Endothelial cell of umbilical vein (primary cell): ENCODE measurements around the gene LKAAEAR1. TPM values are rescaled to one million over a fixed set of nuclear protein-coding genes. Genes with fewer than 3 reads are reported as not detected.

Experiments used
- BruUV-seq: library from RNA; stranded (reverse); fragments of 400-500 nt; replicated peaks from 2 replicates; lab custom pipeline; 2021; lab: Mats Ljungman, UMichigan
- CTCF ChIA-PET: fragments of 300-600, 350-600 bp; sonication (Branson Sonifier 250); formaldehyde crosslinking; loops from one replicate; lab custom pipeline; 2021; ENCODE audit warnings: antibody characterized with exemption, inconsistent platforms; lab: Charles Lee
- POLR2A ChIA-PET: fragments of 300-600, 350-600 bp; sonication (Branson Sonifier 250); formaldehyde crosslinking; loops from one replicate; lab custom pipeline; 2021; ENCODE audit warnings: antibody characterized with exemption, inconsistent platforms; lab: Charles Lee
- DNase-seq: peaks from one replicate; pipeline ENCODE4 v3.0.0-alpha.2; 2011; ENCODE audit warnings: low read depth, low spot score
- FAIRE-seq: peaks from 2 replicates; lab custom pipeline; 2011; peaks lifted over from hg19 to GRCh38; lab: Jason Lieb, UNC
- H2AFZ ChIP-seq: 2 replicates; pipeline ENCODE4 v1.6.0; 2012; ENCODE audit warnings: low read depth, low read length, control low read depth, inconsistent platforms
- H3K27ac ChIP-seq: 2 replicates; pipeline ENCODE4 v1.5.1; 2011; ENCODE audit warnings: low read depth, mild to moderate bottlenecking, control low read depth, low read length, moderate library complexity; ENCODE audit not compliant: insufficient read depth
- H3K27me3 ChIP-seq, 2 experiments: 2 replicates each; pipeline versions ENCODE4 v1.6.0 to v1.6.1; 2011; ENCODE audit warnings: low read length in 2 of 2, mixed read lengths in 1 of 2; ENCODE audit not compliant: control insufficient read depth in 2 of 2, insufficient read depth in 2 of 2
- H3K36me3 ChIP-seq, 2 experiments: 2 replicates in 1 of 2; 3 replicates in 1 of 2; pipeline ENCODE4 v1.5.1; 2011; ENCODE audit warnings: low read length in 2 of 2, mild to moderate bottlenecking in 1 of 2, moderate library complexity in 1 of 2; ENCODE audit not compliant: control insufficient read depth in 2 of 2, insufficient read depth in 2 of 2; ENCODE audit errors: extremely low read depth in 1 of 2
- H3K4me1 ChIP-seq: 3 replicates; pipeline ENCODE4 v1.5.1; 2011; ENCODE audit warnings: mild to moderate bottlenecking, low read length; ENCODE audit not compliant: control insufficient read depth, insufficient read depth; ENCODE audit errors: extremely low read depth
- H3K4me2 ChIP-seq: 2 replicates; pipeline ENCODE4 v1.6.1; 2011; ENCODE audit warnings: low read length, control low read depth, mixed read lengths; ENCODE audit not compliant: insufficient read depth
- H3K4me3 ChIP-seq, 3 experiments: fragments of 200-600 bp in 1 of 3; sonication (generic), shearing (Covaris generic) in 1 of 3; replicated peaks in 1 of 3; 2 replicates each; pipeline ENCODE4 v1.5.1; 2011 to 2016; ENCODE audit warnings: control low read depth in 3 of 3, low read length in 3 of 3, mild to moderate bottlenecking in 2 of 3, inconsistent platforms in 1 of 3, low read depth in 1 of 3, moderate library complexity in 1 of 3; ENCODE audit not compliant: insufficient read depth in 1 of 3
- H3K79me2 ChIP-seq: 2 replicates; pipeline ENCODE4 v1.6.0; 2012; ENCODE audit warnings: low read length, inconsistent platforms; ENCODE audit not compliant: control insufficient read depth, insufficient read depth
- H3K9ac ChIP-seq: replicated peaks from 2 replicates; pipeline ENCODE3; 2011; ENCODE audit warnings: low read length, control low read depth; ENCODE audit not compliant: insufficient read depth; ENCODE audit errors: extremely low read depth
- H3K9me1 ChIP-seq: replicated peaks from 3 replicates; pipeline ENCODE4 v1.6.0; 2011; ENCODE audit warnings: mild to moderate bottlenecking, low read length; ENCODE audit not compliant: control insufficient read depth, insufficient read depth; ENCODE audit errors: extremely low read depth
- H3K9me3 ChIP-seq: replicated peaks from 2 replicates; pipeline ENCODE4 v1.5.1; 2012; ENCODE audit warnings: low read length, inconsistent platforms; ENCODE audit not compliant: control insufficient read depth, insufficient read depth
- H4K20me1 ChIP-seq: replicated peaks from 2 replicates; pipeline ENCODE3; 2011; ENCODE audit warnings: mild to moderate bottlenecking, low read length; ENCODE audit not compliant: control insufficient read depth, insufficient read depth; ENCODE audit errors: extremely low read depth
- CTCF ChIP-seq, 2 donors: IDR thresholded peaks; 1 replicate in 1 of 2; 2 replicates in 1 of 2; pipeline ENCODE4 v1.5.1; 2011; ENCODE audit warnings: low read length in 2 of 2, mild to moderate bottlenecking in 2 of 2, moderate library complexity in 2 of 2, control low read depth in 1 of 2, inconsistent platforms in 1 of 2, low read depth in 1 of 2; ENCODE audit not compliant: insufficient read depth in 1 of 2; ENCODE audit errors: extremely low read depth in 1 of 2
- EZH2 ChIP-seq: IDR thresholded peaks from 2 replicates; pipeline ENCODE4 v1.6.1; 2012; ENCODE audit warnings: borderline replicate concordance, low read depth, mild to moderate bottlenecking, moderate library complexity, low read length, inconsistent platforms; ENCODE audit not compliant: severe bottlenecking
- FOS ChIP-seq: IDR thresholded peaks from 2 replicates; pipeline ENCODE4 v1.6.1; 2011; ENCODE audit warnings: mild to moderate bottlenecking, low read length, moderate library complexity, borderline replicate concordance; ENCODE audit not compliant: insufficient read depth
- GATA2 ChIP-seq: IDR thresholded peaks from 2 replicates; pipeline ENCODE4 v1.7.0; 2011; ENCODE audit warnings: low read depth, mild to moderate bottlenecking, moderate library complexity, mixed read lengths, low read length; ENCODE audit not compliant: insufficient read length, insufficient read depth
- JUN ChIP-seq: IDR thresholded peaks from 2 replicates; pipeline ENCODE4 v1.6.1; 2011; ENCODE audit warnings: borderline replicate concordance, low read depth; ENCODE audit not compliant: insufficient read length, insufficient read depth
- MAX ChIP-seq: IDR thresholded peaks from 2 replicates; pipeline ENCODE4 v1.6.1; 2011; ENCODE audit not compliant: insufficient read depth, insufficient read length
- MYC ChIP-seq: IDR thresholded peaks from one replicate; pipeline ENCODE4 v1.6.1; 2011; ENCODE audit warnings: mild to moderate bottlenecking, low read depth, low read length
- POLR2A ChIP-seq: IDR thresholded peaks from 2 replicates; pipeline ENCODE4 v1.6.1; 2012; ENCODE audit warnings: low read depth, mild to moderate bottlenecking, control low read depth, low read length
- POLR2AphosphoS5 ChIP-seq: IDR thresholded peaks from 2 replicates; pipeline ENCODE4 v1.6.1; 2012; ENCODE audit warnings: low read depth, mild to moderate bottlenecking, control low read depth, low read length, moderate library complexity; ENCODE audit not compliant: insufficient read depth
- dilution Hi-C: fragments of 300-500 bp; cut with MboI; formaldehyde crosslinking; loops from one replicate; pipeline ENCODE4 v1.15.0; 2019; ENCODE audit warnings: low sequenced_read_pairs; ENCODE audit not compliant: extremely low pct_ligation_motif_present
- intact Hi-C: fragments of 100-400 bp; cut with micrococcal nuclease; formaldehyde crosslinking; loops from one replicate; pipeline ENCODE4 v1.10.0; 2022
- polyA plus RNA-seq, 4 experiments: library from polyadenylated mRNA; depleted of rRNA in 3 of 4; stranded (reverse) in 3 of 4; unstranded in 1 of 4; fragments of >200 nt; gene quantifications; 2 replicates each; pipeline versions ENCODE4 v1.2.1 to v1.2.3, GENCODE V29; 2011 to 2012; ENCODE audit warnings: missing spikeins in 1 of 4
- total RNA-seq: library from RNA; stranded (reverse); gene quantifications from 2 replicates; pipeline ENCODE4 v1.2.3, GENCODE V29; 2021

The LKAAEAR1 gene
- total and polyA plus RNA-seq, 2 donors (not counting 3 experiments of a cell fraction or from before 2014, with no cell fraction given), result 0.29 TPM; not detected in 1

GRCh38 chr20:64082126-64082731 lies 2.0 kb downstream of the LKAAEAR1 start:
- Histone ChIP-seq H3K4me1 (peaks cover 20% of the 10 kb centered on the region), H3K4me2 (no peak overlapping the region), H3K9ac (no peak overlapping the region), H3K4me3 (no peak overlapping the region), H3K9me1 (no peaks in the 10 kb centered on the region), H3K79me2 (peaks cover 6% of the 10 kb centered on the region), H3K27ac (no peak overlapping the region), H2AFZ (no peak overlapping the region), H3K36me3 (no peaks in the 10 kb centered on the region), H3K9me3 (no peaks in the 10 kb centered on the region), H3K27me3 (peaks cover 23 to 32% of the 10 kb centered on the region in 2 experiments), H4K20me1 (no peaks in the 10 kb centered on the region)
- CTCF ChIA-PET, result interaction anchor here (2.0 kb wide), 1 partner anchor 43 kb away, joined by 16 read pairs; no protein-coding TSS in a partner anchor
- dilution Hi-C loops, result no loop called here
- TF ChIP-seq POLR2A (no peak), GATA2 (no peak), MAX (no peak), MYC (no peak), POLR2AphosphoS5 (no peak)
- no TSS peak for BruUV-seq
- intact Hi-C loops, result no loop called here
- DNase-seq, result no peak
- FAIRE-seq, result no peak
- POLR2A ChIA-PET, result no interaction called here

GRCh38 chr20:64081624-64081964 lies 2.6 kb downstream of the LKAAEAR1 start:
- H3K79me2 ChIP-seq, result peaks cover 6% of the 10 kb centered on the region
- H3K9ac ChIP-seq, result no peak overlapping the region
- CTCF ChIA-PET, result interaction anchor here (3.0 kb wide), 1 partner anchor 43 kb away, joined by 14 read pairs; no protein-coding TSS in a partner anchor
- BruUV-seq, result no TSS peak
- FAIRE-seq (no peak), DNase-seq (no peak)
- H3K36me3 ChIP-seq, result no peaks in the 10 kb centered on the region
- peaks cover 20 to 28% of the 10 kb centered on the region in 2 experiments for H3K27me3 ChIP-seq
- dilution Hi-C loops, result no loop called here
- H3K4me3 ChIP-seq, result no peak overlapping the region
- H3K9me1 ChIP-seq, result no peaks in the 10 kb centered on the region
- peaks cover 20% of the 10 kb centered on the region for H3K4me1 ChIP-seq
- H3K27ac ChIP-seq, result no peak overlapping the region
- H3K4me2 ChIP-seq, result no peak overlapping the region
- H2AFZ ChIP-seq, result no peak overlapping the region
- TF ChIP-seq POLR2A, result no peak
- no peak for TF ChIP-seq MYC
- no peak for TF ChIP-seq JUN
- TF ChIP-seq POLR2AphosphoS5, result no peak
- no peak for TF ChIP-seq FOS
- no peak for TF ChIP-seq GATA2
- TF ChIP-seq EZH2, result no peak
- no peak for TF ChIP-seq CTCF (IDR thresholded peaks at IDR 0.05; ENCODE audit: extremely low read depth in 1 of 2, insufficient read depth in 1 of 2, low read depth in 1 of 2, low read length in 2 of 2)
- no peak for TF ChIP-seq MAX
- H3K9me3 ChIP-seq, result no peaks in the 10 kb centered on the region
- intact Hi-C loops, result no loop called here
- H4K20me1 ChIP-seq, result no peaks in the 10 kb centered on the region
- POLR2A ChIA-PET, result no interaction called here
